Keratinocyte (primary cell): Measurements from ENCODE around the gene BCHE. TPM values are rescaled to one million over a fixed set of nuclear protein-coding genes. Genes with fewer than 3 reads are reported as not detected.

Experiments
- DNase-seq: peaks from one replicate; pipeline ENCODE4 v3.0.0-alpha.2; 2011; ENCODE audit warnings: low read depth, missing footprints, low spot score
- FAIRE-seq: peaks from 2 replicates; lab custom pipeline; 2011; peaks lifted over from hg19 to GRCh38; lab: Jason Lieb, UNC
- H2AFZ ChIP-seq: 2 replicates; pipeline ENCODE4 v1.6.0; 2012; ENCODE audit warnings: low read length, control low read depth, inconsistent platforms; ENCODE audit not compliant: control insufficient read depth
- H3K27ac ChIP-seq: 2 replicates; pipeline ENCODE4 v1.5.1; 2011; ENCODE audit warnings: low read length; ENCODE audit not compliant: control insufficient read depth, insufficient read depth
- H3K27me3 ChIP-seq: 3 replicates; pipeline ENCODE4 v1.6.0; 2011; ENCODE audit warnings: low read length; ENCODE audit not compliant: control insufficient read depth, insufficient read depth; ENCODE audit errors: extremely low read depth
- H3K36me3 ChIP-seq, 2 experiments: 2 replicates in 1 of 2; 3 replicates in 1 of 2; pipeline ENCODE4 v1.5.1; 2011; ENCODE audit warnings: low read length in 2 of 2, mild to moderate bottlenecking in 1 of 2; ENCODE audit not compliant: control insufficient read depth in 2 of 2, insufficient read depth in 2 of 2; ENCODE audit errors: extremely low read depth in 1 of 2
- H3K4me1 ChIP-seq: 3 replicates; pipeline ENCODE4 v1.5.1; 2011; ENCODE audit warnings: low read length; ENCODE audit not compliant: control insufficient read depth, insufficient read depth; ENCODE audit errors: extremely low read depth
- H3K4me2 ChIP-seq: 3 replicates; pipeline ENCODE4 v1.6.0; 2011; ENCODE audit warnings: low read depth, low read length; ENCODE audit not compliant: control insufficient read depth, insufficient read depth; ENCODE audit errors: extremely low read depth
- H3K4me3 ChIP-seq, 3 experiments: fragments of 200-600 bp in 1 of 3; sonication (generic) in 1 of 3; 2 replicates in 2 of 3; 3 replicates in 1 of 3; pipeline ENCODE4 v1.5.1; 2011 to 2016; ENCODE audit warnings: low read length in 3 of 3, mild to moderate bottlenecking in 3 of 3, control low read depth in 2 of 3, inconsistent platforms in 1 of 3, low read depth in 1 of 3, mixed read lengths in 1 of 3, mixed run types in 1 of 3, moderate library complexity in 1 of 3; ENCODE audit not compliant: control insufficient read depth in 2 of 3, insufficient read depth in 2 of 3; ENCODE audit errors: extremely low read depth in 1 of 3
- H3K79me2 ChIP-seq: 2 replicates; pipeline ENCODE4 v1.6.0; 2012; ENCODE audit warnings: low read length; ENCODE audit not compliant: control insufficient read depth, insufficient read depth
- H3K9ac ChIP-seq: 3 replicates; pipeline ENCODE4 v1.6.0; 2011; ENCODE audit warnings: low read length; ENCODE audit not compliant: control insufficient read depth, insufficient read depth; ENCODE audit errors: extremely low read depth
- H3K9me1 ChIP-seq: 3 replicates; pipeline ENCODE4 v1.6.0; 2011; ENCODE audit warnings: low read length; ENCODE audit not compliant: control insufficient read depth, insufficient read depth; ENCODE audit errors: extremely low read depth
- H3K9me3 ChIP-seq: 2 replicates; pipeline ENCODE4 v1.5.1; 2012; ENCODE audit warnings: low read depth, low read length; ENCODE audit not compliant: control insufficient read depth
- H4K20me1 ChIP-seq: 3 replicates; pipeline ENCODE4 v1.6.0; 2011; ENCODE audit warnings: low read length; ENCODE audit not compliant: control insufficient read depth, insufficient read depth; ENCODE audit errors: extremely low read depth
- EZH2 ChIP-seq: IDR thresholded peaks from one replicate; pipeline ENCODE4 v1.6.1; 2012; ENCODE audit warnings: inconsistent platforms, mild to moderate bottlenecking, low read length, moderate library complexity
- dilution Hi-C: fragments of 300-500 bp; cut with MboI; formaldehyde crosslinking; loops from one replicate; pipeline ENCODE4 v1.7.0; 2020; ENCODE audit warnings: low sequenced_read_pairs; ENCODE audit not compliant: extremely low pct_ligation_motif_present
- polyA plus RNA-seq, 5 experiments: library from polyadenylated mRNA; depleted of rRNA in 3 of 5; stranded (reverse) in 3 of 5; stranded (forward) in 1 of 5; unstranded in 1 of 5; fragments of >200 nt; gene quantifications; 1 replicate in 1 of 5; 2 replicates in 3 of 5; 3 replicates in 1 of 5; pipeline versions ENCODE4 v1.2.1 to v1.2.3, GENCODE V29; 2011 to 2012; ENCODE audit warnings: missing spikeins in 2 of 5, low read depth in 1 of 5, low replicate concordance in 1 of 5
- TF ChIP-seq, protein P1 (sequence below), 3 experiments: IDR thresholded peaks in 1 of 3; conservative IDR thresholded peaks in 1 of 3; optimal IDR thresholded peaks in 1 of 3; 2 replicates in 2 of 3; 3 replicates in 1 of 3; pipeline versions ENCODE3 to v1.5.1; 2011; ENCODE audit warnings: low read length in 3 of 3, mild to moderate bottlenecking in 3 of 3, moderate library complexity in 2 of 3, control low read depth in 1 of 3, inconsistent platforms in 1 of 3; ENCODE audit not compliant: insufficient read depth in 2 of 3; ENCODE audit errors: extremely low read depth in 1 of 3

The BCHE gene
- polyA plus RNA-seq, 1 donor (not counting 4 experiments of a cell fraction or from before 2014, with no cell fraction given): 2.0 TPM

DNA sequence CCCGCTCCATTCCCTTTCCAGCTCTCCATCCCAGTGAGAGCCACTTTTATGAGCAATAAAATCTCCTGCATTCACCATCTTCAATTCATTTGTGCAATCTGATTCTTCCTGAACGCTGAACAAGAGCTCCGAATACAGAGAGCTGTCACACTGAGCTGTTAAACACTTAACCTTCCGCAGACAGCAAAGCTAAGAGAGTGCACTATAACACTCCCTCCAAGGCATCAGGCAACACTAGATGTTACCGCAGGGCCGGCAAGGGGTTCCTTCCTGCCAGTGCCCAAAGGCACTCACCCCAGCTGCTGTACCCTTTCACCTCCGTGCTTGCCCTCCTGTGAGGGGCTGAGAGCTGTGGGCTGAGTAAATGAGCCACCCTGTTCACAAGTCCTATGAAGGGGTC is 85.6 kb downstream of the BCHE start:
- Histone ChIP-seq H4K20me1 (no peaks in the 10 kb centered on the region), H3K9me1 (no peaks in the 10 kb centered on the region), H3K4me1 (peaks cover 13% of the 10 kb centered on the region), H3K4me2 (no peak overlapping the region), H2AFZ (no peak overlapping the region), H3K27ac (no peak overlapping the region), H3K4me3 (no peak overlapping the region), H3K9ac (no peak overlapping the region), H3K36me3 (no peaks in the 10 kb centered on the region), H3K79me2 (no peaks in the 10 kb centered on the region), H3K27me3 (no peaks in the 10 kb centered on the region), H3K9me3 (no peaks in the 10 kb centered on the region)
- DNase-seq: no peak
- dilution Hi-C loops: no loop called here
- TF ChIP-seq EZH2: no peak
- TF ChIP-seq, protein P1, sequence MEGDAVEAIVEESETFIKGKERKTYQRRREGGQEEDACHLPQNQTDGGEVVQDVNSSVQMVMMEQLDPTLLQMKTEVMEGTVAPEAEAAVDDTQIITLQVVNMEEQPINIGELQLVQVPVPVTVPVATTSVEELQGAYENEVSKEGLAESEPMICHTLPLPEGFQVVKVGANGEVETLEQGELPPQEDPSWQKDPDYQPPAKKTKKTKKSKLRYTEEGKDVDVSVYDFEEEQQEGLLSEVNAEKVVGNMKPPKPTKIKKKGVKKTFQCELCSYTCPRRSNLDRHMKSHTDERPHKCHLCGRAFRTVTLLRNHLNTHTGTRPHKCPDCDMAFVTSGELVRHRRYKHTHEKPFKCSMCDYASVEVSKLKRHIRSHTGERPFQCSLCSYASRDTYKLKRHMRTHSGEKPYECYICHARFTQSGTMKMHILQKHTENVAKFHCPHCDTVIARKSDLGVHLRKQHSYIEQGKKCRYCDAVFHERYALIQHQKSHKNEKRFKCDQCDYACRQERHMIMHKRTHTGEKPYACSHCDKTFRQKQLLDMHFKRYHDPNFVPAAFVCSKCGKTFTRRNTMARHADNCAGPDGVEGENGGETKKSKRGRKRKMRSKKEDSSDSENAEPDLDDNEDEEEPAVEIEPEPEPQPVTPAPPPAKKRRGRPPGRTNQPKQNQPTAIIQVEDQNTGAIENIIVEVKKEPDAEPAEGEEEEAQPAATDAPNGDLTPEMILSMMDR (optimal IDR thresholded peaks at IDR 0.05 in 1 of 3, IDR thresholded peaks at IDR 0.05 in 1 of 3, conservative IDR thresholded peaks at IDR 0.05 in 1 of 3; ENCODE audit: extremely low read depth in 1 of 3, insufficient read depth in 2 of 3, low read length in 3 of 3): no peak
- FAIRE-seq: no peak

DNA sequence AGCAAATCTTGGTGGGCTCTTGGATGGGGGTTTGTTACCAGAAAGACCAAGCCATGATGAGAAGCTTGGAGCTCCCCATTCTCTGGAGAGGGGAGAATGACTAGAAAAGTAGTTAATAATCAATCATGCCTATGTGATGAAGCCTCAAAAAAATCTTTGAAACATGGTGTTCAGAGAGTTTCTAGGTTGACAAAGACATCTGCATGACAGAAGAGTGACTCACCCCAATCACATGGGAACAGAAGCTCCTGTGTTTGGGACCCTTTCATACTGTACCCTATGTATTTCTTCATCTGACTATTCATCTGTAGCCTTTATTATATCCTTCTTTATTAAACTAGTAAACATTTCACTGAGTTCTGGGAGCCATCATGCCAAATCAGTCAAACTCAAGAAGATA is 87.4 kb downstream of the BCHE start:
- H3K4me1 ChIP-seq: peaks cover 8% of the 10 kb centered on the region
- H3K9me3 ChIP-seq: no peaks in the 10 kb centered on the region
- no peak overlapping the region for H3K4me3 ChIP-seq
- dilution Hi-C loops: no loop called here
- no peak overlapping the region for H3K4me2 ChIP-seq
- DNase-seq: no peak
- H3K36me3 ChIP-seq: no peaks in the 10 kb centered on the region
- H3K79me2 ChIP-seq: no peaks in the 10 kb centered on the region
- H3K27me3 ChIP-seq: no peaks in the 10 kb centered on the region
- H2AFZ ChIP-seq: no peak overlapping the region
- H4K20me1 ChIP-seq: no peaks in the 10 kb centered on the region
- FAIRE-seq: no peak
- H3K27ac ChIP-seq: no peak overlapping the region
- H3K9me1 ChIP-seq: no peaks in the 10 kb centered on the region
- no peak for TF ChIP-seq EZH2
- TF ChIP-seq, protein P1 (optimal IDR thresholded peaks at IDR 0.05 in 1 of 3, IDR thresholded peaks at IDR 0.05 in 1 of 3, conservative IDR thresholded peaks at IDR 0.05 in 1 of 3; ENCODE audit: extremely low read depth in 1 of 3, insufficient read depth in 2 of 3, low read length in 3 of 3): no peak
- no peak overlapping the region for H3K9ac ChIP-seq
